ENCODE data around the gene SSR1.
"Not testable (repeated sequence)": the region's sequence is repeated elsewhere in the genome, so short reads cannot be mapped to it uniquely, and the experiment has no call there.

SSR1 gene

DNA sequence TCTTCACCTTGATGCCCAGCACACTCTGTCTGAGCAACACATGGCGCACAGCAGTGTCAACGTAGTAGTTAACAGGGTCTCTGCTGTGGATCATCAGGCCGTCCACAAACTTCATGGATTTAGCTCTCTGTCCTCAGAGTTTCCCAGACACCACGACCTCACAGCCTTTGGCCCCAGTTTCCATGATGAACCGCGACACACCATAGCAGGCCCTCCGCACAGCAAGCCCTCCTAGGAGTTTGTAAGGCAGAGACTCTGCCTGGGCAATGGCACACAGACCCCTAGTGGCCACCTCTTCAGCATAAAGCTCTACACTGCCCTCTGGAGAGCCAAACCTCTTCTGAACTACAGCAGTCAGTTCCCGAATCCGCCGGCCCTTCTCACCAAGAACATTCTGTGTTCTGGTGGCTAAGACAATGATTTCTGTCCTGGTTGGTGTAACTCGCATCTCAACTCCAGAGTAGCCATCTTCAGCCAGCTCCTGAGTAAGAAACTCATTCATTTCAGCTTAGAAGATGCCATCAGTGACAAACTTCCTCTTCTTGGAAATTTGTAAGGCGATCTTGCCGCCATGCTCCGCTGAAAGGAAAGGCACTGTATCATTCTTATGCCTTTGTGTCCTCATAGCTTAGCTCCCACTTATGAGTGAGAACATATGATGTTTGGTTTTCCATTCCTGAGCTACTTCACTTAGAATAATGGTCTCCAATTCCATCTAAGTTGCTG lies 26.2 kb upstream of the SSR1 start:
- H3K4me3 ChIP-seq (ENCODE audit: insufficient read depth in 1 of 2, low read depth in 1 of 2, low read length in 2 of 2); H4K8ac ChIP-seq (ENCODE audit: low read length); H2BK120ac ChIP-seq (ENCODE audit: low read depth, low read length); H3K27ac ChIP-seq (ENCODE audit: low read length, poor library complexity, severe bottlenecking); H2AFZ ChIP-seq (ENCODE audit: low read depth, low read length); H3K18ac ChIP-seq (ENCODE audit: low read depth in 1 of 2, low read length in 2 of 2); H4K91ac ChIP-seq (ENCODE audit: low read length); H3K14ac ChIP-seq (ENCODE audit: low read length in 2 of 2); H3K27me3 ChIP-seq (ENCODE audit: control insufficient read depth in 1 of 2, insufficient read depth in 1 of 2, low read length in 2 of 2); H2BK12ac ChIP-seq (ENCODE audit: low read length in 2 of 2); H3K4ac ChIP-seq (ENCODE audit: low read depth in 1 of 2, low read length in 2 of 2); H3K79me1 ChIP-seq (replicated peaks; ENCODE audit: low read length, poor library complexity, severe bottlenecking); H3K23ac ChIP-seq (ENCODE audit: low read length in 2 of 2); H2BK15ac ChIP-seq (ENCODE audit: low read depth, poor library complexity, severe bottlenecking); H3K4me1 ChIP-seq (ENCODE audit: control insufficient read depth, insufficient read depth, low read depth, low read length); H3K9me3 ChIP-seq (ENCODE audit: control insufficient read depth, low read length); H3K36me3 ChIP-seq (ENCODE audit: control insufficient read depth in 1 of 2, insufficient read depth in 2 of 2, low read depth in 1 of 2, low read length in 2 of 2); H3K9ac ChIP-seq (ENCODE audit: low read length); H3K4me2 ChIP-seq (ENCODE audit: low read length, poor library complexity, severe bottlenecking); H2BK5ac ChIP-seq (ENCODE audit: low read depth, low read length, poor library complexity, severe bottlenecking); H2AK5ac ChIP-seq (ENCODE audit: low read length, severe bottlenecking): not testable (repeated sequence)
- WGBS: 73% methylated on average over 14 of the region's 14 CpGs
- peak; percentile 35 for DNase-seq

DNA sequence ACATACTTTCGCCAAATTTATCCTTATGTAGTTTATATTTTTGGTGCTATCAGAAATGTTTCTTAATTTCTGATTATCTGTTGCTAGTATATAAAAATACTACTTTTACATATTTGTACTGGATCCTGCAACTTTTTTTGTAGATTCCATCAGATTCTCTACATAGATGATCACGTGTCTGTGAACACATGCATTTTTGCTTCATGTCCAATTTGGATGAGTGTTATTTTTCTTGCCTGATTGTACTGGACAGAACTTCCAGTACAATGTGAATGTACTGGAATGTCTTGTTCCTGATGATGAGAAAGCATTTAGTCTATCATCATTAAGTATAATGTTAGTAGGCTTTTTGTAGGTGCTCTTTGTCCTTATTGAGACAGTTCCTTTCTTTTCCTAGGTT lies 25.0 kb upstream of the SSR1 start:
- Histone ChIP-seq H4K91ac (ENCODE audit: low read length) (no peak overlapping the region), H3K4ac (ENCODE audit: low read depth in 1 of 2, low read length in 2 of 2) (no peak overlapping the region), H3K18ac (ENCODE audit: low read depth in 1 of 2, low read length in 2 of 2) (no peak overlapping the region), H3K4me1 (ENCODE audit: control insufficient read depth, insufficient read depth, low read depth, low read length) (peaks cover 4% of the 10 kb centered on the region), H3K36me3 (ENCODE audit: control insufficient read depth in 1 of 2, insufficient read depth in 2 of 2, low read depth in 1 of 2, low read length in 2 of 2) (no peaks in the 10 kb centered on the region), H3K4me3 (ENCODE audit: insufficient read depth in 1 of 2, low read depth in 1 of 2, low read length in 2 of 2) (no peak overlapping the region), H3K79me1 (replicated peaks; ENCODE audit: low read length, poor library complexity, severe bottlenecking) (no peaks in the 10 kb centered on the region), H3K27me3 (ENCODE audit: control insufficient read depth in 1 of 2, insufficient read depth in 1 of 2, low read length in 2 of 2) (no peaks in the 10 kb centered on the region), H2BK12ac (ENCODE audit: low read length in 2 of 2) (no peak overlapping the region), H2AFZ (ENCODE audit: low read depth, low read length) (no peak overlapping the region), H2BK5ac (ENCODE audit: low read depth, low read length, poor library complexity, severe bottlenecking) (no peak overlapping the region), H3K14ac (ENCODE audit: low read length in 2 of 2) (no peak overlapping the region), H3K4me2 (ENCODE audit: low read length, poor library complexity, severe bottlenecking) (no peak overlapping the region), H2AK5ac (ENCODE audit: low read length, severe bottlenecking) (no peak overlapping the region), H2BK15ac (ENCODE audit: low read depth, poor library complexity, severe bottlenecking) (no peak overlapping the region), H3K9me3 (ENCODE audit: control insufficient read depth, low read length) (no peaks in the 10 kb centered on the region), H3K23ac (ENCODE audit: low read length in 2 of 2) (no peak overlapping the region), H2BK120ac (ENCODE audit: low read depth, low read length) (no peak overlapping the region), H4K8ac (ENCODE audit: low read length) (no peak overlapping the region), H3K9ac (ENCODE audit: low read length) (no peak overlapping the region), H3K27ac (ENCODE audit: low read length, poor library complexity, severe bottlenecking) (no peak overlapping the region)
- 67% methylated on average over 1 of the region's 2 CpGs for WGBS
- DNase-seq: no peak

DNA sequence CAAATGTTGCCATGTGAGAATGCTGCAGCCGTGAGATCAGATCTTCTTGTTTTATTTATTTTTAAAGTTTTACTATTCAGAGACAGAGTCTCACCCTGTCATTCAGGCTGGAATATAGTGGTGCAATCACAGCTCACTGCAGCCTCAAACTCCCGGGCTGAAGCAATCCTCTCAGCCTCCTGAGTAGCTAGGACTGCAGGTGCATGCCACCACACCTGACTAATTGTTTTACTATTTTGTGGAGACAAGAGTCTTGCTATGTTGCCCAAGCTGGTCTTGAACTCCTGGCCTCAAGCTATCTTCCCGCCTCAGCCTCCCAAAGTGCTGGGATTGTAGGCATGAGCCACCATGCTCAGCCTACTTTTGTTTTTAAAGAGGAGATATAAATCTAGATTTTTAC lies 22.5 kb upstream of the SSR1 start:
- no peaks in the 10 kb centered on the region for H3K27me3 ChIP-seq (ENCODE audit: control insufficient read depth in 1 of 2, insufficient read depth in 1 of 2, low read length in 2 of 2)
- WGBS: 100% methylated on average over 1 of the region's 3 CpGs
- no peak overlapping the region for H2BK12ac ChIP-seq (ENCODE audit: low read length in 2 of 2)
- H4K91ac ChIP-seq (ENCODE audit: low read length): no peak overlapping the region
- no peak overlapping the region for H2AK5ac ChIP-seq (ENCODE audit: low read length, severe bottlenecking)
- no peak overlapping the region for H3K4ac ChIP-seq (ENCODE audit: low read depth in 1 of 2, low read length in 2 of 2)
- no peaks in the 10 kb centered on the region for H3K4me1 ChIP-seq (ENCODE audit: control insufficient read depth, insufficient read depth, low read depth, low read length)
- no peak for DNase-seq
- no peak overlapping the region for H2BK5ac ChIP-seq (ENCODE audit: low read depth, low read length, poor library complexity, severe bottlenecking)
- H3K27ac ChIP-seq (ENCODE audit: low read length, poor library complexity, severe bottlenecking): no peak overlapping the region
- no peak overlapping the region for H4K8ac ChIP-seq (ENCODE audit: low read length)
- H3K23ac ChIP-seq (ENCODE audit: low read length in 2 of 2): no peak overlapping the region
- no peak overlapping the region for H2BK15ac ChIP-seq (ENCODE audit: low read depth, poor library complexity, severe bottlenecking)
- H3K14ac ChIP-seq (ENCODE audit: low read length in 2 of 2): no peak overlapping the region
- no peaks in the 10 kb centered on the region for H3K36me3 ChIP-seq (ENCODE audit: control insufficient read depth in 1 of 2, insufficient read depth in 2 of 2, low read depth in 1 of 2, low read length in 2 of 2)
- H3K9ac ChIP-seq (ENCODE audit: low read length): no peak overlapping the region
- H3K4me3 ChIP-seq (ENCODE audit: insufficient read depth in 1 of 2, low read depth in 1 of 2, low read length in 2 of 2): no peak overlapping the region
- no peak overlapping the region for H2BK120ac ChIP-seq (ENCODE audit: low read depth, low read length)
- no peaks in the 10 kb centered on the region for H3K79me1 ChIP-seq (replicated peaks; ENCODE audit: low read length, poor library complexity, severe bottlenecking)
- H3K4me2 ChIP-seq (ENCODE audit: low read length, poor library complexity, severe bottlenecking): no peak overlapping the region
- H3K18ac ChIP-seq (ENCODE audit: low read depth in 1 of 2, low read length in 2 of 2): no peak overlapping the region
- no peaks in the 10 kb centered on the region for H3K9me3 ChIP-seq (ENCODE audit: control insufficient read depth, low read length)
- H2AFZ ChIP-seq (ENCODE audit: low read depth, low read length): no peak overlapping the region

DNA sequence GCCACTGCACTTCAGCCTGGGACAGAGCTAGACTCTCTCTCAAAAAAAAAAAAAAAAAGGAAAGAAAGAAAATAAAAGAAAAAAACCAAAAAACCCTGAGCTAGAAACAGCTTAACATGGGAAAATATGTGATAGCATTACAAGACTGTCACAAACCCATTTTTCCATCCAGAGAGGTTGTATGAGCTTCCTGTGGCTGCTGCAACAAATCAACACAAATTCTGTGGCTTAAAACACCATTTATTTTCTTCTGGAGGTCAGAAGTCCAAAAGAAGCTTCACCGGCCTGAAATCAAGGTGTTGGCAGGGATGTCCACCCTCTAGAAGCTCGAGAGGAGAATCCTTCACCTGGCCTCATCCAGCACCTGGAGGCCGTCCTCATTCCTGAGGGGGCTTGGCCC lies 21.7 kb upstream of the SSR1 start:
- Histone ChIP-seq H3K23ac (ENCODE audit: low read length in 2 of 2) (no peak overlapping the region), H3K4me3 (ENCODE audit: insufficient read depth in 1 of 2, low read depth in 1 of 2, low read length in 2 of 2) (no peak overlapping the region), H4K91ac (ENCODE audit: low read length) (no peak overlapping the region), H2AFZ (ENCODE audit: low read depth, low read length) (no peak overlapping the region), H3K36me3 (ENCODE audit: control insufficient read depth in 1 of 2, insufficient read depth in 2 of 2, low read depth in 1 of 2, low read length in 2 of 2) (no peaks in the 10 kb centered on the region), H3K4me1 (ENCODE audit: control insufficient read depth, insufficient read depth, low read depth, low read length) (no peaks in the 10 kb centered on the region), H3K14ac (ENCODE audit: low read length in 2 of 2) (no peak overlapping the region), H2BK12ac (ENCODE audit: low read length in 2 of 2) (no peak overlapping the region), H4K8ac (ENCODE audit: low read length) (no peak overlapping the region), H3K9me3 (ENCODE audit: control insufficient read depth, low read length) (no peaks in the 10 kb centered on the region), H3K18ac (ENCODE audit: low read depth in 1 of 2, low read length in 2 of 2) (no peak overlapping the region), H2BK5ac (ENCODE audit: low read depth, low read length, poor library complexity, severe bottlenecking) (no peak overlapping the region), H3K4ac (ENCODE audit: low read depth in 1 of 2, low read length in 2 of 2) (no peak overlapping the region), H3K27me3 (ENCODE audit: control insufficient read depth in 1 of 2, insufficient read depth in 1 of 2, low read length in 2 of 2) (no peaks in the 10 kb centered on the region), H2AK5ac (ENCODE audit: low read length, severe bottlenecking) (no peak overlapping the region), H3K4me2 (ENCODE audit: low read length, poor library complexity, severe bottlenecking) (no peak overlapping the region), H3K9ac (ENCODE audit: low read length) (no peak overlapping the region), H3K27ac (ENCODE audit: low read length, poor library complexity, severe bottlenecking) (no peak overlapping the region), H2BK15ac (ENCODE audit: low read depth, poor library complexity, severe bottlenecking) (no peak overlapping the region), H2BK120ac (ENCODE audit: low read depth, low read length) (no peak overlapping the region), H3K79me1 (replicated peaks; ENCODE audit: low read length, poor library complexity, severe bottlenecking) (no peaks in the 10 kb centered on the region)
- no peak for DNase-seq
- WGBS: 85% methylated on average over 3 of the region's 3 CpGs

Data from mesenchymal stem cell (in vitro differentiated cells and primary cell).